Measurements from ENCODE around the gene TAC1.

The TAC1 gene

GRCh38 chr7:97731736-97732564 lies at the start of gene TAC1:
Gene TAC1 (plus strand): TSS chr7:97732086. CDS start chr7:97732613, 527 bp downstream.
- peak within 1 kb of the TSS; percentile 13 for H3K4me3 ChIP-seq (ENCODE audit: low read length)
- no peak for DNase-seq (ENCODE audit: low read depth)
- TF ChIP-seq CTCF (conservative IDR thresholded peaks at IDR 0.05; ENCODE audit: low read depth, low read length) = no peak

GRCh38 chr7:97685952-97686351 lies 45.9 kb upstream of the TAC1 start:
- no peak for DNase-seq (ENCODE audit: low read depth)
- H3K4me3 ChIP-seq (ENCODE audit: low read length) = no peak overlapping the region
- no peak for TF ChIP-seq CTCF (conservative IDR thresholded peaks at IDR 0.05; ENCODE audit: low read depth, low read length)

GRCh38 chr7:97693586-97693985 lies 38.3 kb upstream of the TAC1 start:
- TF ChIP-seq CTCF (conservative IDR thresholded peaks at IDR 0.05; ENCODE audit: low read depth, low read length) = no peak
- no peak for DNase-seq (ENCODE audit: low read depth)
- no peak overlapping the region for H3K4me3 ChIP-seq (ENCODE audit: low read length)

- TF ChIP-seq CTCF (conservative IDR thresholded peaks at IDR 0.05; ENCODE audit: low read depth, low read length) = no peak
- no peak overlapping the region for H3K4me3 ChIP-seq (ENCODE audit: low read length)
- no peak for DNase-seq (ENCODE audit: low read depth)
Observed at GRCh38 chr7:97694355-97694754, 37.5 kb upstream of the TAC1 start.

- DNase-seq (ENCODE audit: low read depth) = no peak
- no peak for TF ChIP-seq CTCF (conservative IDR thresholded peaks at IDR 0.05; ENCODE audit: low read depth, low read length)
Observed at GRCh38 chr7:97697396-97697795, 34.5 kb upstream of the TAC1 start.

GRCh38 chr7:97722386-97722785 lies 9.5 kb upstream of the TAC1 start:
- DNase-seq (ENCODE audit: low read depth) = no peak
- no peak for TF ChIP-seq CTCF (conservative IDR thresholded peaks at IDR 0.05; ENCODE audit: low read depth, low read length)

More at GRCh38 chr7:97697396-97697795, 34.5 kb upstream of the TAC1 start:
- no peak overlapping the region for H3K4me3 ChIP-seq (ENCODE audit: low read length)

More at GRCh38 chr7:97722386-97722785, 9.5 kb upstream of the TAC1 start:
- no peak overlapping the region for H3K4me3 ChIP-seq (ENCODE audit: low read length)
